BLaER1 treated with 17β-estradiol and CSF1 and Interleukin-3, amounts not matched to agents 10 nM and 100 nM (cell line): Measurements from ENCODE around the gene FOXP1.

Experiments
- H3K27ac ChIP-seq, 11 experiments: shearing (Covaris generic); formaldehyde crosslinking; 2 replicates each; pipeline ENCODE4 v1.8.1; 2022
- H3K27me3 ChIP-seq, 11 experiments: shearing (Covaris generic); formaldehyde crosslinking; 2 replicates each; pipeline ENCODE4 v1.8.1; 2022
- H3K36me3 ChIP-seq, 11 experiments: shearing (Covaris generic); formaldehyde crosslinking; 2 replicates each; pipeline ENCODE4 v1.8.1; 2022
- H3K4me1 ChIP-seq, 10 experiments: shearing (Covaris generic); formaldehyde crosslinking; 2 replicates each; pipeline ENCODE4 v1.8.1; 2022
- H3K4me2 ChIP-seq, 11 experiments: shearing (Covaris generic); formaldehyde crosslinking; 2 replicates each; pipeline ENCODE4 v1.8.1; 2022
- H3K4me3 ChIP-seq, 10 experiments: shearing (Covaris generic); formaldehyde crosslinking; 2 replicates each; pipeline ENCODE4 v1.8.1; 2022
- H3K9ac ChIP-seq, 11 experiments: shearing (Covaris generic); formaldehyde crosslinking; 2 replicates each; pipeline ENCODE4 v1.8.1; 2022
- H3K9me3 ChIP-seq, 11 experiments: shearing (Covaris generic); formaldehyde crosslinking; replicated peaks in 1 of 11; 2 replicates each; pipeline ENCODE4 v1.8.1; 2022
- H4K20me1 ChIP-seq, 11 experiments: shearing (Covaris generic); formaldehyde crosslinking; 2 replicates each; pipeline ENCODE4 v1.8.1; 2022
- Cebpa-rat ChIP-seq, 11 experiments: shearing (Covaris generic); IDR thresholded peaks; 2 replicates each; pipeline ENCODE4 v1.8.1; 2022

FOXP1 gene

GRCh38 chr3:70974747-70975146 is 608.8 kb downstream of the FOXP1 start:
- no peaks in the 10 kb centered on the region for H3K27me3 ChIP-seq
- no peaks in the 10 kb centered on the region for H4K20me1 ChIP-seq
- peaks cover 0 to 14% (median 5%) of the 10 kb centered on the region in 11 experiments; a peak in 7 of 22 replicates for H3K9me3 ChIP-seq
- H3K4me1 ChIP-seq: peaks cover 2 to 40% (median 8%) of the 10 kb centered on the region in 10 experiments; a peak in 18 of 20 replicates
- H3K4me3 ChIP-seq: no peak overlapping the region
- peak overlapping the region in 3 of 11 experiments; percentile 27 to 80 (median 75); a peak in 6 of 22 replicates for H3K9ac ChIP-seq
- H3K27ac ChIP-seq: peak overlapping the region in 3 of 11 experiments; percentile 78 to 94 (median 91); a peak in 6 of 22 replicates
- TF ChIP-seq Cebpa-rat (IDR thresholded peaks at IDR 0.05): no peak
- H3K4me2 ChIP-seq: peak overlapping the region in 3 of 11 experiments; percentile 32 to 81 (median 63); a peak in 6 of 22 replicates
- peaks cover 53 to 83% (median 75%) of the 10 kb centered on the region in 11 experiments for H3K36me3 ChIP-seq

GRCh38 chr3:70973558-70973957 is 610.0 kb downstream of the FOXP1 start:
- Histone ChIP-seq H3K9ac (no peak overlapping the region), H3K27me3 (no peaks in the 10 kb centered on the region), H3K27ac (peak overlapping the region in 3 of 11 experiments; percentile 21 to 94 (median 91); a peak in 4 of 22 replicates), H3K4me3 (no peak overlapping the region), H3K9me3 (peaks cover 0 to 14% (median 5%) of the 10 kb centered on the region in 11 experiments; a peak in 7 of 22 replicates), H3K4me1 (peaks cover 14 to 43% (median 20%) of the 10 kb centered on the region in 10 experiments; a peak in 19 of 20 replicates), H3K4me2 (peak overlapping the region in 2 of 11 experiments; percentile 63 to 81; a peak in 4 of 22 replicates), H4K20me1 (no peaks in the 10 kb centered on the region), H3K36me3 (peaks cover 59 to 78% (median 73%) of the 10 kb centered on the region in 11 experiments)
- no peak for TF ChIP-seq Cebpa-rat (IDR thresholded peaks at IDR 0.05)

- no peaks in the 10 kb centered on the region for H3K27me3 ChIP-seq
- peaks cover 18 to 46% (median 27%) of the 10 kb centered on the region in 10 experiments; a peak in 19 of 20 replicates for H3K4me1 ChIP-seq
- peaks cover 0 to 14% (median 5%) of the 10 kb centered on the region in 11 experiments; a peak in 7 of 22 replicates for H3K9me3 ChIP-seq
- H4K20me1 ChIP-seq: no peaks in the 10 kb centered on the region
- H3K36me3 ChIP-seq: peaks cover 59 to 73% (median 69%) of the 10 kb centered on the region in 11 experiments
- no peak overlapping the region; a peak in 1 of 22 replicates for H3K27ac ChIP-seq
- no peak for TF ChIP-seq Cebpa-rat (IDR thresholded peaks at IDR 0.05)
- peak overlapping the region in 1 of 11 experiments; percentile 20; a peak in 1 of 22 replicates for H3K4me2 ChIP-seq
- H3K9ac ChIP-seq: no peak overlapping the region
- H3K4me3 ChIP-seq: no peak overlapping the region
Observed at GRCh38 chr3:70972855-70973254, 610.7 kb downstream of the FOXP1 start.

GRCh38 chr3:70970952-70971351 is 612.6 kb downstream of the FOXP1 start:
- no peak for TF ChIP-seq Cebpa-rat (IDR thresholded peaks at IDR 0.05)
- peaks cover 42 to 67% (median 54%) of the 10 kb centered on the region in 11 experiments for H3K36me3 ChIP-seq
- no peak overlapping the region for H3K27ac ChIP-seq

GRCh38 chr3:70970171-70970570 is 613.4 kb downstream of the FOXP1 start:
- no peak overlapping the region for H3K4me3 ChIP-seq
- H3K27ac ChIP-seq: no peak overlapping the region
- peak overlapping the region in 6 of 11 experiments; percentile 45 to 63 (median 60); a peak in 11 of 22 replicates for H3K4me2 ChIP-seq
- H3K9me3 ChIP-seq: peaks cover 0 to 14% (median 5%) of the 10 kb centered on the region in 11 experiments; a peak in 7 of 22 replicates
- peaks cover 18 to 42% (median 28%) of the 10 kb centered on the region in 10 experiments; a peak in 19 of 20 replicates for H3K4me1 ChIP-seq
- no peak for TF ChIP-seq Cebpa-rat (IDR thresholded peaks at IDR 0.05)
- peaks cover 45 to 67% (median 56%) of the 10 kb centered on the region in 11 experiments for H3K36me3 ChIP-seq
- H3K27me3 ChIP-seq: no peaks in the 10 kb centered on the region
- no peaks in the 10 kb centered on the region for H4K20me1 ChIP-seq
- H3K9ac ChIP-seq: no peak overlapping the region

More at GRCh38 chr3:70970952-70971351, 612.6 kb downstream of the FOXP1 start:
- Histone ChIP-seq H3K9me3 (peaks cover 0 to 14% (median 5%) of the 10 kb centered on the region in 11 experiments; a peak in 7 of 22 replicates), H3K9ac (no peak overlapping the region), H3K27me3 (no peaks in the 10 kb centered on the region), H3K4me2 (no peak overlapping the region), H3K4me1 (peaks cover 18 to 50% (median 28%) of the 10 kb centered on the region in 10 experiments; a peak in 19 of 20 replicates), H4K20me1 (no peaks in the 10 kb centered on the region), H3K4me3 (no peak overlapping the region)

GRCh38 chr3:70963431-70964275 is 619.9 kb downstream of the FOXP1 start:
- Histone ChIP-seq H3K9me3 (no peaks in the 10 kb centered on the region), H3K27me3 (no peaks in the 10 kb centered on the region), H3K4me1 (peaks cover 5 to 14% (median 9%) of the 10 kb centered on the region in 10 experiments; a peak in 18 of 20 replicates), H3K27ac (no peak overlapping the region), H3K36me3 (peaks cover 49 to 87% (median 60%) of the 10 kb centered on the region in 11 experiments), H3K9ac (no peak overlapping the region), H3K4me2 (no peak overlapping the region), H3K4me3 (no peak overlapping the region), H4K20me1 (no peaks in the 10 kb centered on the region)
- no peak for TF ChIP-seq Cebpa-rat (IDR thresholded peaks at IDR 0.05)

GRCh38 chr3:70959506-70960291 is 623.8 kb downstream of the FOXP1 start:
- Histone ChIP-seq H3K27me3 (no peaks in the 10 kb centered on the region), H3K9ac (no peak overlapping the region), H3K4me2 (no peak overlapping the region), H3K27ac (no peak overlapping the region), H4K20me1 (no peaks in the 10 kb centered on the region), H3K9me3 (no peaks in the 10 kb centered on the region), H3K4me3 (no peak overlapping the region), H3K4me1 (no peaks in the 10 kb centered on the region), H3K36me3 (peaks cover 42 to 72% (median 55%) of the 10 kb centered on the region in 11 experiments)
- no peak for TF ChIP-seq Cebpa-rat (IDR thresholded peaks at IDR 0.05)

GRCh38 chr3:70952033-70952747 is 631.3 kb downstream of the FOXP1 start:
- Histone ChIP-seq H3K4me3 (no peak overlapping the region), H3K4me2 (no peak overlapping the region), H4K20me1 (no peaks in the 10 kb centered on the region), H3K9ac (no peak overlapping the region), H3K36me3 (peaks cover 0 to 4% (median 0%) of the 10 kb centered on the region in 11 experiments; a peak in 3 of 22 replicates), H3K4me1 (no peaks in the 10 kb centered on the region), H3K27me3 (no peaks in the 10 kb centered on the region), H3K27ac (no peak overlapping the region), H3K9me3 (no peaks in the 10 kb centered on the region)
- TF ChIP-seq Cebpa-rat (IDR thresholded peaks at IDR 0.05): no peak
